WTC11 (cell line): ENCODE measurements around the gene RFC4. TPM values are rescaled to one million over a fixed set of nuclear protein-coding genes. Genes with fewer than 3 reads are reported as not detected.

ENCODE experiments used
- ATAC-seq: fragments of 200-7000 bp; cut with Tn5 transposase; 2 replicates; pipeline ENCODE4 v1.10.0; 2021; ENCODE audit warnings: mild to moderate bottlenecking, moderate library complexity
- CTCF ChIA-PET: fragments of 300-600 bp; sonication (Branson Sonifier 250); formaldehyde crosslinking; loops from one replicate; lab custom pipeline; 2021; ENCODE audit warnings: antibody characterized with exemption; lab: Charles Lee
- POLR2A ChIA-PET: fragments of 350-600 bp; sonication (Branson Sonifier 250); formaldehyde crosslinking; loops from one replicate; lab custom pipeline; 2021; ENCODE audit warnings: antibody characterized with exemption; lab: Charles Lee
- DNase-seq: peaks from one replicate; pipeline ENCODE4 v3.0.0; 2021; ENCODE audit warnings: low spot score
- H3K27ac Mint-ChIP-seq: 2 replicates; pipeline ENCODE4 v1.8.0; 2021; ENCODE audit warnings: mixed read lengths
- H3K27me3 Mint-ChIP-seq: 2 replicates; pipeline ENCODE4 v1.8.0; 2021; ENCODE audit warnings: low read depth, mild to moderate bottlenecking, moderate library complexity, mixed read lengths
- H3K36me3 Mint-ChIP-seq: 2 replicates; pipeline ENCODE4 v1.8.0; 2021; ENCODE audit warnings: mixed read lengths
- H3K4me1 Mint-ChIP-seq: 2 replicates; pipeline ENCODE4 v1.8.0; 2022; ENCODE audit warnings: mixed read lengths
- H3K4me3 Mint-ChIP-seq: 2 replicates; pipeline ENCODE4 v1.8.0; 2021; ENCODE audit warnings: mild to moderate bottlenecking, moderate library complexity, mixed read lengths
- H3K9me3 Mint-ChIP-seq: 2 replicates; pipeline ENCODE4 v1.8.0; 2021; ENCODE audit warnings: mixed read lengths
- ATF2 ChIP-seq: sonication (generic); formaldehyde crosslinking; IDR thresholded peaks from 2 replicates; pipeline ENCODE4 v1.8.1; 2022; ENCODE audit warnings: low read depth, missing genetic modification reagents, borderline replicate concordance
- CTCF ChIP-seq: fragments of 200-600 bp; IDR thresholded peaks from 2 replicates; pipeline ENCODE4 v1.8.0; 2022; ENCODE audit warnings: antibody characterized with exemption
- ESRRA ChIP-seq: sonication (generic); formaldehyde crosslinking; IDR thresholded peaks from 2 replicates; pipeline ENCODE4 v1.8.1; 2022; ENCODE audit warnings: mild to moderate bottlenecking, missing genetic modification reagents, borderline replicate concordance
- FOXJ3 ChIP-seq: sonication (generic); formaldehyde crosslinking; IDR thresholded peaks from 2 replicates; pipeline ENCODE4 v1.9.0; 2021; ENCODE audit warnings: missing genetic modification reagents, mild to moderate bottlenecking, borderline replicate concordance
- FOXP1 ChIP-seq: sonication (generic); formaldehyde crosslinking; IDR thresholded peaks from 2 replicates; pipeline ENCODE4 v1.8.0; 2022; ENCODE audit warnings: missing genetic modification reagents, mild to moderate bottlenecking, moderate library complexity, borderline replicate concordance
- FOXP4 ChIP-seq: sonication (generic); formaldehyde crosslinking; IDR thresholded peaks from 2 replicates; pipeline ENCODE4 v1.8.0; 2022; ENCODE audit warnings: mild to moderate bottlenecking, missing genetic modification reagents
- HMGXB4 ChIP-seq: sonication (generic); formaldehyde crosslinking; IDR thresholded peaks from 2 replicates; pipeline ENCODE4 v1.8.1; 2023; ENCODE audit warnings: mild to moderate bottlenecking, moderate library complexity, missing genetic modification reagents
- IRF1 ChIP-seq: sonication (generic); formaldehyde crosslinking; IDR thresholded peaks from 2 replicates; pipeline ENCODE4 v1.8.0; 2023; ENCODE audit warnings: missing genetic modification reagents
- MAX ChIP-seq: sonication (generic); formaldehyde crosslinking; IDR thresholded peaks from 2 replicates; pipeline ENCODE4 v1.8.0; 2022; ENCODE audit warnings: mild to moderate bottlenecking, missing genetic modification reagents
- MXD4 ChIP-seq: fragments of 250-450 bp; sonication (Bioruptor Pico); IDR thresholded peaks from 2 replicates; pipeline ENCODE4 v1.8.0; 2021; ENCODE audit warnings: mild to moderate bottlenecking, moderate library complexity, borderline replicate concordance
- NFYB ChIP-seq: sonication (generic); formaldehyde crosslinking; conservative IDR thresholded peaks from 2 replicates; pipeline ENCODE4 v1.8.0; 2022; ENCODE audit warnings: low read depth, missing genetic modification reagents
- NR2C2 ChIP-seq: sonication (generic); formaldehyde crosslinking; IDR thresholded peaks from 2 replicates; pipeline ENCODE4 v1.8.0; 2022; ENCODE audit warnings: mild to moderate bottlenecking, missing genetic modification reagents
- TEAD1 ChIP-seq: sonication (generic); formaldehyde crosslinking; IDR thresholded peaks from 2 replicates; pipeline ENCODE4 v1.8.0; 2022; ENCODE audit warnings: mild to moderate bottlenecking, missing genetic modification reagents
- TEAD4 ChIP-seq: sonication (generic); formaldehyde crosslinking; IDR thresholded peaks from 2 replicates; pipeline ENCODE4 v1.8.0; 2022; ENCODE audit warnings: mild to moderate bottlenecking, missing genetic modification reagents
- TP53 ChIP-seq: sonication (generic); formaldehyde crosslinking; IDR thresholded peaks from 2 replicates; pipeline ENCODE4 v1.8.1; 2023; ENCODE audit warnings: mild to moderate bottlenecking, missing genetic modification reagents
- ZNF263 ChIP-seq: sonication (generic); formaldehyde crosslinking; IDR thresholded peaks from 2 replicates; pipeline ENCODE4 v1.8.1; 2022; ENCODE audit warnings: low read depth, mild to moderate bottlenecking, moderate library complexity, missing genetic modification reagents
- ZNF281 ChIP-seq: sonication (generic); formaldehyde crosslinking; IDR thresholded peaks from 2 replicates; pipeline ENCODE4 v1.8.0; 2023; ENCODE audit warnings: mild to moderate bottlenecking, missing genetic modification reagents
- ZNF423 ChIP-seq: fragments of 250-450 bp; sonication (Bioruptor Pico); IDR thresholded peaks from 2 replicates; pipeline ENCODE4 v2.1.2; 2022; ENCODE audit warnings: mild to moderate bottlenecking, moderate library complexity
- ZNF512 ChIP-seq: sonication (generic); formaldehyde crosslinking; IDR thresholded peaks from 2 replicates; pipeline ENCODE4 v1.8.1; 2022; ENCODE audit warnings: missing genetic modification reagents, borderline replicate concordance
- ZNF671 ChIP-seq: fragments of 250-450 bp; sonication (Bioruptor Pico); IDR thresholded peaks from 2 replicates; pipeline ENCODE4 v1.8.0; 2021; ENCODE audit warnings: mild to moderate bottlenecking
- total RNA-seq: library from RNA; stranded (reverse); gene quantifications from 3 replicates; pipeline ENCODE4 v1.2.3, GENCODE V29; 2021

RFC4 gene
- total RNA-seq, 1 experiment from 2014 or later = 104 TPM

- H3K36me3 Mint-ChIP-seq = no peaks in the 10 kb centered on the region
- no peak for ATAC-seq
- peaks cover 8% of the 10 kb centered on the region; the same call in 1 of the 2 replicates for H3K9me3 Mint-ChIP-seq
- TF ChIP-seq NR2C2 (CRISPR knock-in tag) (no peak), MXD4 (CRISPR knock-in tag) (no peak), IRF1 (CRISPR knock-in tag) (no peak), TEAD1 (CRISPR knock-in tag) (no peak), FOXP4 (CRISPR knock-in tag) (no peak), ZNF423 (CRISPR knock-in tag) (no peak), CTCF (no peak), NFYB (CRISPR knock-in tag) (no peak), TEAD4 (no peak), ZNF671 (CRISPR knock-in tag) (no peak), HMGXB4 (CRISPR knock-in tag) (no peak), TP53 (CRISPR knock-in tag) (no peak)
- ChIA-PET CTCF (no interaction called here), POLR2A (no interaction called here)
- H3K4me1 Mint-ChIP-seq = no peaks in the 10 kb centered on the region; the same call in 1 of the 2 replicates
- no peak for DNase-seq
- H3K27ac Mint-ChIP-seq = no peak overlapping the region
- H3K27me3 Mint-ChIP-seq = no peaks in the 10 kb centered on the region; the same call in none of the 2 replicates
- H3K4me3 Mint-ChIP-seq = no peak overlapping the region
These were observed 47.9 kb upstream of the RFC4 start for GRCh38 chr3:186854146-186854545.

- H3K4me1 Mint-ChIP-seq = no peaks in the 10 kb centered on the region; the same call in 1 of the 2 replicates
- CTCF ChIA-PET = interaction anchor here (1.0 kb wide), 2 partner anchors 166 to 312 kb away, joined by 3 to 5 read pairs; no protein-coding TSS in a partner anchor
- no peaks in the 10 kb centered on the region; the same call in none of the 2 replicates for H3K27me3 Mint-ChIP-seq
- TF ChIP-seq ESRRA (CRISPR knock-in tag) (no peak), ZNF263 (no peak), TEAD4 (no peak), MAX (no peak), FOXP1 (CRISPR knock-in tag) (no peak), ZNF423 (CRISPR knock-in tag) (no peak), ZNF512 (CRISPR knock-in tag) (no peak), HMGXB4 (CRISPR knock-in tag) (no peak), FOXJ3 (CRISPR knock-in tag) (no peak), ZNF281 (CRISPR knock-in tag) (no peak), ATF2 (CRISPR knock-in tag) (no peak)
These were observed 46.7 kb upstream of the RFC4 start for GRCh38 chr3:186852994-186853393.

More at GRCh38 chr3:186852994-186853393, 46.7 kb upstream of the RFC4 start:
- H3K36me3 Mint-ChIP-seq = no peaks in the 10 kb centered on the region
- peaks cover 8% of the 10 kb centered on the region; the same call in 1 of the 2 replicates for H3K9me3 Mint-ChIP-seq
- ATAC-seq = no peak
- DNase-seq = no peak
- no peak overlapping the region for H3K27ac Mint-ChIP-seq
- no peak overlapping the region for H3K4me3 Mint-ChIP-seq
- POLR2A ChIA-PET = no interaction called here
